GM19035 (cell line): ENCODE measurements around the gene SLC46A1.
"Not testable (repeated sequence)": the region's sequence is repeated elsewhere in the genome, so short reads cannot be mapped to it uniquely, and the experiment has no call there.

Experiments
- ATAC-seq: cut with Tn5 transposase; IDR thresholded peaks from one replicate; pipeline ENCODE4 v1.9.1; 2021; ENCODE audit not compliant: unreplicated experiment

Gene SLC46A1

GRCh38 chr17:28405632-28406472 lies at the start of gene SLC46A1:
TSS of gene SLC46A1 (minus strand) at chr17:28406212. CDS start at chr17:28406114, 98 bp downstream.
- peak; percentile 79 for ATAC-seq

DNA sequence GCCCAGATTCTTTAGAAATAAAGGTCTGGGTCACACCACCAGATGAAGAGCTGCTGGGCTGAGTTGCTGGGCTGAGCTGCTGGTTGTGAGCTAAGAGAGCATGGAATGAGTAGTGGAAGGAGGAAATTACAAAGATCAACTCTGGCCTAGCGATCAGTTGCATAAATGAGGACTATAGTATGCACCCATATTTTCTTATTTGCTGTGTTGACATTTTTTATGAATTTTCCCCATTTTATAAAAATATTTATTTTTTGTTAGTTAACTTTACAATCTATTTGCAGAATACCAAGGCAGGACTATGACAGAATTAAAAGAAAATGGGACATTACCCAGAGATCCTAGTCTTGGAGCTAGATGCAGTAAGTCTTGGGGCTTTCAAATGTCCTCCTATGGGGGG lies 43.8 kb upstream of the SLC46A1 start:
- no peak for ATAC-seq

DNA sequence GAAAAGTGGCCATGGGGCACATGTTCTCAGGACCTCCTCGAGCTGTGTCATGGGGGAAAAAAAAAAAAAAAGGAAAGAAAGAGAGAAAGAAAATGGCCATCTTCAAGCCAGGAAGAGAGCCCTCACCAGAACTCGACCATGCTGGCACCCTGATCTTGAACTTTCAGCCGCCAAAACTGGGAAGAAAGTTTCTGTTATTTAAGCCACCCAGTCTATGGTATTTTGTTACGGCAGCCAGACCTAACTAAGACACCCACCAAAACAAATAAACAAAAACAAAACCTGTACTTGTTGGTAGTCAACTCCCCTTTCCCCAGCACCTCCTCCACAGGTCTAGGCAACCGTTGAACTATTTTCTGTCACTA lies 41.4 kb upstream of the SLC46A1 start:
- ATAC-seq: no peak

DNA sequence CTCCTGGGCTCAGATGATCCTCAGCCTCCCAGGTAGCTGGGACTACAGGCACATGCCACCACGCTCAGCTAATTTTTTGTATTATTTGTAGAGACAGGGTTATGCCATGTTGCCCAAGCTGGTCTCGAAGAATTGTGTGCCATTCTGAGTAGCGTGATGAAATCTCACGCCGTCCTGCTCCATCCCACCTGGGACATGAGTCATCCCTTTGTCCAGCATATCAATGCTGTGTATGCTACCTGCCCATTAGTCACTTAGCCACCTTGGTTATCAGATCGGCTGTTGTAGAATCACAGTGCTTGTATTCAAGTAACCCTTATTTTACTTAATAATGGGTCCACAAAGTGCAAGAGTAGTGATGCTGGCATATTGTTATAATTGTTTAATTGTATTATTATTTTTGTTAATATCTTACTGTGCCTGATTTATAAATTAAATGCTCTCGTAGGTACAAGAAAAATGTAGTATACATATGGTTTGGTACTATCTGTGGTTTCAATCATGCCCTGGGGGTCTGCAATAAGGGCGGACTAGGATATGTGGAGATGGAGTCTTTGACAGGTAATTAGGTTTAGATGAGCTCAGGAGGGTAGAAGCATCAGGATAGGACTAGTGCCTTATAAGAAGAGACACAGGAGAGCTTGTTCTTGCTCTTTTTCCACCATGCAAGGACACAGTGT lies 40.8 kb upstream of the SLC46A1 start:
- no peak for ATAC-seq

GRCh38 chr17:28443901-28444638 lies 38.1 kb upstream of the SLC46A1 start:
- no peak for ATAC-seq

- not testable (repeated sequence) for ATAC-seq
Measured at GRCh38 chr17:28434326-28434725, 28.3 kb upstream of the SLC46A1 start.

GRCh38 chr17:28433721-28434120 lies 27.7 kb upstream of the SLC46A1 start:
- no peak for ATAC-seq

DNA sequence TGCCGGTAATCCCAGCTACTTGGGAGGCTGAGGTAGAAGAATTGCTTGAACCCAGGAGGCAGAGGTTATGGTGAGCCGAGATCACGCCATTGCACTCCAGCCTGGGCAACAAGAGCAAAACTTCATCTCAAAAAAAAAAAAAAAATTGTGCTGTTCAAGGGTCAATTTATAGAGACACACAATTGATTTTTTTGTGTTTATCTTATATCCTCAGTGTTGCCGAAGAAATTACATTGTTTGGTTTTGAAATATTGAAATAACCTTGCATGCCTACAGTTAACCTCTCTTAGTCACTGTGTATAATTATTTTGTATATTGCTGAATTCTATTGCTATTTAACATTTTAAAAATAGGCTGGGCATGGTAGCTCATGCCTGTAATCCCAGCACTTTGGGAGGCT lies 22.0 kb upstream of the SLC46A1 start:
- not testable (repeated sequence) for ATAC-seq

- ATAC-seq: no peak
Measured at GRCh38 chr17:28427371-28427770, 21.4 kb upstream of the SLC46A1 start.

DNA sequence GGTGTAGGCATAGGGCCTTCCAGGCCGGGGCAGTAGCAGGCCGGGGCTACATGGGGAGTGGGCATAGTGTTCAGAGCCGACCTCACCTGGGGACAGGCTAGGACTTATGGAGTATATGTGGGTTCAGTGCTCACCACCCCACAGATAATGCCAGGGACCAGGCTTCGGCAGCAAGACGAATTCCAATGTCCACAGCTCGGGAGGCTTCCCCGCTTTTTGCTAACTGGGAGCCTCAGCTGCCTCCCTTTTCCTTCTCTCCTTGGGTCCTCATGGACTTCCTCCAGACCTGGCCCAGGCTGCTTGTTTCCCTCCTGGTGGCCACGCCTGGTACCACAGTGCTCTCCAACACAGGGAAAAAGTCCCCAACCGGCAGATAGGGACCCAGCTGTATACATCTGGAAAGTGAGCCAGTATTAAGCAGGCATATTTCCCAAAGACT lies 20.1 kb upstream of the SLC46A1 start:
- no peak for ATAC-seq

DNA sequence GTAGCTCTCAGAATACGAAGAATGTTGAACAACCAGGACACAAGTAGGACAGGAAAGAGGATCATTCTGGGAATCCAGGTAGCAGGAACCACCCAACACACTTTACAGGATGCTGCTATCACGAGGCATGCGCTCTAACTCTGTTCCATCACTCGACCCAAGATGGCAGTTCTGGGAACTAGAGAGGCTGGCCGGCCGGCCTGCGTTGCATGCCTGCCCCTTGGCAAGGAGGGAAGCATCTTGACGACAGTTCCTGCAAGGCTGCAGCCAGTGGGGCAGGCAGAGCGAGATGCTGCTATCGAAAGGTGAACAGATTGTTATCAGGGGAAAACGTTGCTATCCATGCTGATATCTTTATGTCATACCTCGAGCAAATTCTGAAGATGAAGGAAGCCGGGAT lies 19.2 kb upstream of the SLC46A1 start:
- no peak for ATAC-seq

GRCh38 chr17:28421787-28422305 lies 15.8 kb upstream of the SLC46A1 start:
- no peak for ATAC-seq

GRCh38 chr17:28416703-28417311 lies 10.8 kb upstream of the SLC46A1 start:
- ATAC-seq: no peak

- no peak for ATAC-seq
Measured at GRCh38 chr17:28415886-28416285, 9.9 kb upstream of the SLC46A1 start.

DNA sequence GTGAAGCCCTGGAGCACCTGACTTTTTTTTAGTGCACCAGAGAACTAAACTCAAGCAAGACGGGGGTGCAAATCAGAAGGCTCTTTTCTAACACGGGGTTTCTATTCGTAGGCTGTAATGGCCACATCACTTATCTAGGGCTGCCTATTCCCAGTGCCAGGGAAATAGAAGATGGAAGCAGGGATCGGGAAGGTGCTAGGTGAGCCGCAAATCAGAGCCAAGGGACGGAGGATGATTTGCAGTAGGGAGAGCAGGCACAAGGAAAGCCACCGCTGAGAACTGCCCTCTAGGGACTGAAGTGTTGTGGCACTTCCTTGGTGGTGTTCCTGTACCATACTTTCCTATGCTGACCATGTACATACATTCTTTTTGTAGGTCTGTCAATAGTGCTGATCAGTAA lies 7.8 kb upstream of the SLC46A1 start:
- ATAC-seq: no peak

- ATAC-seq: no peak
Measured at GRCh38 chr17:28412099-28412498, 6.1 kb upstream of the SLC46A1 start.

DNA sequence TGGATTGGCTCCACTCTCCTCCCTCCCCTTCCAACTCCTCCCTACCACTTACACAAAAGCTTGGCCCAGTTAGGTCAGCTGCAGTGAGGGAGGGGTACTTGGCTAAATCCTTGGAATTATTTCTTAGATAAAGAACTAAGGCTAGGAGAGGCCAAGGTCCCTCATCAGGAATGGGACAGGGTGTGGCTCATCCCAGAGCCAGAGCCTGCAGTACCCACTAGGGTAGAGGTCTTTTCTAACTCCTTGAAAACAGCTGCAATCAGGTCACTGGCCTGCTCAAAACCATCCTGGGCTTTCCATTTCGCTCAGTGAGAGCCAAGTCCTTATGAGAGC lies 1.9 kb upstream of the SLC46A1 start:
- ATAC-seq: no peak

GRCh38 chr17:28407130-28407973 lies 1.3 kb upstream of the SLC46A1 start:
- no peak for ATAC-seq

- ATAC-seq: no peak
Measured at GRCh38 chr17:28406473-28406814, 432 bp upstream of the SLC46A1 start.

DNA sequence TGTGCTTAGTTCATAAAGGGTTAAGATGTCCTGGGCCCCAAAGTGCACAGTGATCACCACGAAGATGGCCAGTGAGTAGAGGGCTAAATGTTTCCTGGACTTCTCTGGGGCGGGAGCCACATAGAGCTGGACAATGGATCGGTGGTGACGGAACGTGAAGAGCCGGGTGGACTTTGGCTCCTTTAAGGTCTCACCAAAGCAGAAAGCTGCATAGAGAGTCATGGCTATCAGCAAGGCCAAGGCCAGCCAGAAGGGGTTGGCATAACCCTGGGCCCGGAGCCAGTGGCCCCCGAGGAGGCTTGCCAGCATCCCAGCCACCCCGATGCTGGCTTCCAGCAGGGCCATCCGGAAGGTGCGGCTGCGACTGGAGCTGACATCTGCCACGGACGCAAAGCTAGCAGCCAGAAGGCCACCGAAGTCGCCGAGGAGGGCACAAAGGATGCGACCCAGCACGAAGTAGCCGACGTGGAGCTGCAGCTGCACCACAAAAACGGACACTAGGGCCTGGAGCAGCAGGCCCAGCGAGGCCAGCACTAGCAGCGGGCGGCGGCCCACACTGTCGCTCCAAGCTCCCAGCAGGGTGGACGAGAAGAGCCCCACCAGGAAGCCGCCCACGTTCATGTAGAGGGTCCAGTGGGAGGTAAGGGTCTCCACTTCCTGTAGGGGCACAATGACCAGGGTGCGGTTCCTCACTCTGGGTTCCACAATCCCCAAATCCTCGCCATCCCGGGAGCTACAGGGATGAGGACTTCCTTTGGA lies 1.0 kb downstream of the SLC46A1 start:
- no peak for ATAC-seq
